ENCODE results near the gene IDI2. TPM values are rescaled to one million over a fixed set of nuclear protein-coding genes. Genes with fewer than 3 reads are reported as not detected.
A peak's percentile ranks its signal among the peaks of the same experiment; 100 is the strongest.

Gene IDI2
- total and polyA plus RNA-seq, 2 of the 13 experiments (the other 11 are each of a cell fraction or from before 2014, with no cell fraction given), result not detected

DNA sequence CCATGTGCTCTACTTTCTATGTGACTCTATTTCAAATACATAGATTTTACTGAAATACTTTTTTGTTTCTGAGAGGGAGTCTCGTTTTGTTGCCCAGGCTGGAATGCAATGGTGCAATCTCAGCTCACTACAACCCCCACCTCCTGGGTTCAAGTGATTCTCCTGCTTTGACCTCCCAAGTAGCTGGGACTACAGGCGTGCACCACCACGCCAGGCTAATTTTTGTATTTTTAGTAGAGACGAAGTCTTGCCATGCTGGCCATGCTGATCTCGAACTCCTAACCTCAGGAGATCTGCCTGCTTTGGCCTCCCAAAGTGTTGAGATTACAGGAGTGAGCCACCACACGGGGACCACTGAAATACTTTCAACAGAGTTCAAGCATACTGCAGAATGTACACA lies 19.8 kb upstream of the IDI2 start (continued):
- TF ChIP-seq ZMYM2 (CRISPR knock-in tag; IDR thresholded peaks at IDR 0.05) (0 out of 2 replicates have a peak, but pooled peaks have one; percentile 33), NCOA2 (CRISPR knock-in tag; IDR thresholded peaks at IDR 0.05) (no peak), SAP130 (CRISPR knock-in tag; IDR thresholded peaks at IDR 0.05; ENCODE audit: low read depth) (0 out of 2 replicates have a peak, but pooled peaks have one; percentile 2)

DNA sequence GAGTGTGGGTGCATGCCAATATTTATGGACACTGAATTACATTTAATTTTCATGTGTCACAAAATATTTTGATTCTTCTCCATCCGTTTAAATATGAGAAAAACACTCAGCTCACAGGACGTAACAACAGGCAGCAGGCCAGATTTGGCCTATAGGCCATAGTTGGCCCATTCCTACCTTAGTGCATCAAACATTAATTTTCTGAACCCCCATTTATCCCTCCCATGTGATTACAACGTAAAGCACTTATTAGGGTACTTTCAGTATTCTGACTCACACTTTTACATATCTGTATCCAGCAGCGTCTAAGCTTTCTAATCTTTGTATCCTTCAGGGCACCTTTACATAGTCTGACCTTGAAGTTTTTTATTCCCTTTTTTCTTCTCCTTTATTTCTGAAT lies 19.3 kb upstream of the IDI2 start:
- Histone ChIP-seq H3K4me1 (ENCODE audit: insufficient read depth, low read length) (peaks cover 33% of the 10 kb centered on the region), H3K27ac (ENCODE audit: extremely low read length, insufficient read depth, low read length) (no peak overlapping the region), H3K4me2 (ENCODE audit: low read depth, low read length) (peak overlapping the region; percentile 73), H3K9me3 (ENCODE audit: low read length) (no peaks in the 10 kb centered on the region), H3K36me3 (replicated peaks in 1 of 2; ENCODE audit: control insufficient read depth in 1 of 2, insufficient read depth in 2 of 2, low read length in 2 of 2) (peaks cover 7 to 30% of the 10 kb centered on the region in 2 experiments), H3K9ac (ENCODE audit: insufficient read depth, low read depth, low read length) (no peak overlapping the region), H3K27me3 (ENCODE audit: control insufficient read depth in 1 of 2, insufficient read depth in 2 of 2, low read length in 2 of 2) (no peaks in the 10 kb centered on the region; a peak in 1 of 5 replicates), H3K4me3 (replicated peaks in 1 of 3; ENCODE audit: insufficient read depth in 1 of 3, low read depth in 2 of 3, low read length in 3 of 3) (peak overlapping the region in 1 of 3 experiments; percentile 63; a peak in 1 of 6 replicates), H3K79me2 (ENCODE audit: insufficient read depth, low read length) (peaks cover 51% of the 10 kb centered on the region), H4K20me1 (ENCODE audit: insufficient read depth, low read length) (peaks cover 52% of the 10 kb centered on the region), H2AFZ (ENCODE audit: low read length) (no peak overlapping the region)
- ATAC-seq (no peak), DNase-seq (ENCODE audit: low spot score) (no peak), FAIRE-seq (no peak)
- ChIA-PET CTCF (ENCODE audit: low intra/inter-chr PET ratio, low total read pairs) (no interaction called here), POLR2A (no interaction called here)
- intact Hi-C loops (cut with micrococcal nuclease; ENCODE audit: unreplicated experiment) (loop anchor here (5.0 kb wide), 1 partner anchor 58 kb away; the partner anchor contains the start of gene GTPBP4), in situ Hi-C loops (cut with HindIII; ENCODE audit: extremely low pct_ligation_motif_present, low pct_unique_long_range_greater_than_20kb) (no loop called here)
- BruUV-seq (replicated peaks), result TSS peak; percentile 26
- 78% methylated on average over 4 of the region's 4 CpGs for WGBS (ENCODE audit: low lambda C conversion rate)
- TF ChIP-seq HOXA9 (CRISPR knock-in tag; IDR thresholded peaks at IDR 0.05; ENCODE audit: borderline replicate concordance) (no peak), ASH2L (IDR thresholded peaks at IDR 0.05; ENCODE audit: insufficient read length, low read depth, low read length) (no peak), DMAP1 (CRISPR knock-in tag; IDR thresholded peaks at IDR 0.05) (no peak), ZNF354B (CRISPR knock-in tag; IDR thresholded peaks at IDR 0.05) (no peak), SIN3A (IDR thresholded peaks at IDR 0.05; ENCODE audit: borderline replicate concordance, low read depth, low read length) (no peak), HMGXB4 (CRISPR knock-in tag; IDR thresholded peaks at IDR 0.05; ENCODE audit: borderline replicate concordance in 1 of 2, low read depth in 1 of 2) (no peak), FOXA1 (IDR thresholded peaks at IDR 0.05) (no peak), FOXA1 (CRISPR knock-in tag; IDR thresholded peaks at IDR 0.05) (no peak), TOE1 (CRISPR knock-in tag; IDR thresholded peaks at IDR 0.05) (no peak), KLF11 (CRISPR knock-in tag; IDR thresholded peaks at IDR 0.05) (no peak), PCBP2 (optimal IDR thresholded peaks at IDR 0.05; ENCODE audit: low read depth, low read length, poor library complexity, severe bottlenecking) (no peak), ZNF703 (CRISPR knock-in tag; IDR thresholded peaks at IDR 0.05; ENCODE audit: borderline replicate concordance) (no peak), ZNF816 (CRISPR knock-in tag; IDR thresholded peaks at IDR 0.05; ENCODE audit: borderline replicate concordance) (no peak), CBX5 (CRISPR knock-in tag; IDR thresholded peaks at IDR 0.05; ENCODE audit: borderline replicate concordance) (no peak), ZBTB26 (CRISPR knock-in tag; IDR thresholded peaks at IDR 0.05; ENCODE audit: borderline replicate concordance) (no peak), KDM1A (CRISPR knock-in tag; IDR thresholded peaks at IDR 0.05) (no peak), ZNF562 (CRISPR knock-in tag; IDR thresholded peaks at IDR 0.05; ENCODE audit: borderline replicate concordance) (no peak), GATA4 (IDR thresholded peaks at IDR 0.05; ENCODE audit: borderline replicate concordance, low read depth) (no peak), ZNF768 (CRISPR knock-in tag; IDR thresholded peaks at IDR 0.05) (no peak)
